Measurements from ENCODE around the gene BTBD16. TPM values are rescaled to one million over a fixed set of nuclear protein-coding genes. Genes with fewer than 3 reads are reported as not detected.

BTBD16 gene
- total RNA-seq, 4 donors from 2014 or later, result not detected

GRCh38 chr10:122374859-122375678 lies 104.0 kb downstream of the BTBD16 start:
- 0% methylated on average over 2 to 32 of the region's 89 CpGs for WGBS, 2 donors (ENCODE audit: low coverage in 1 of 2)
- intact Hi-C loops (cut with DNase I; ENCODE audit: low total_unique reads), result no loop called here
- TF ChIP-seq EP300 (IDR thresholded peaks at IDR 0.05; ENCODE audit: low read depth) (no peak), CTCF (IDR thresholded peaks at IDR 0.05) (no peak), POLR2AphosphoS5 (IDR thresholded peaks at IDR 0.05) (peak in 2 of 3 donors; percentile 24 to 54), POLR2A (IDR thresholded peaks at IDR 0.05) (peak; percentile 46)
- in situ Hi-C loops (cut with MboI; ENCODE audit: low pct_ligation_motif_present in 1 of 4, low pct_unique_long_range_greater_than_20kb in 1 of 4, low sequenced_read_pairs in 3 of 4), result no loop called here
- Histone ChIP-seq H3K27me3 (no peaks in the 10 kb centered on the region), H3K4me1 (peaks cover 14 to 27% (median 21%) of the 10 kb centered on the region in 4 donors), H3K4me3 (peak overlapping the region; percentile 68 to 97 (median 74)), H3K36me3 (no peaks in the 10 kb centered on the region), H3K9me3 (no peaks in the 10 kb centered on the region), H3K27ac (peak overlapping the region; percentile 97 to 100 (median 98))
- DNase-seq, result peak; percentile 71

- H3K36me3 ChIP-seq, result no peaks in the 10 kb centered on the region
- no peak for TF ChIP-seq EP300 (IDR thresholded peaks at IDR 0.05; ENCODE audit: low read depth)
- no peak for TF ChIP-seq POLR2AphosphoS5 (IDR thresholded peaks at IDR 0.05)
- TF ChIP-seq POLR2A (IDR thresholded peaks at IDR 0.05), result no peak
- TF ChIP-seq CTCF (IDR thresholded peaks at IDR 0.05), result no peak
- H3K9me3 ChIP-seq, result no peaks in the 10 kb centered on the region
- H3K27me3 ChIP-seq, result no peaks in the 10 kb centered on the region
- H3K4me3 ChIP-seq, result peak overlapping the region; percentile 68 to 97 (median 74)
- intact Hi-C loops (cut with DNase I; ENCODE audit: low total_unique reads), result no loop called here
- peak overlapping the region; percentile 97 to 100 (median 98) for H3K27ac ChIP-seq
- no peak for DNase-seq
- 1 to 2% methylated on average over 7 of the region's 7 CpGs for WGBS, 2 donors (ENCODE audit: low coverage in 1 of 2)
- in situ Hi-C loops (cut with MboI; ENCODE audit: low pct_ligation_motif_present in 1 of 4, low pct_unique_long_range_greater_than_20kb in 1 of 4, low sequenced_read_pairs in 3 of 4), result no loop called here
- H3K4me1 ChIP-seq, result peaks cover 14 to 27% (median 21%) of the 10 kb centered on the region in 4 donors
Observed at GRCh38 chr10:122375679-122376160, 104.6 kb downstream of the BTBD16 start.

- no peaks in the 10 kb centered on the region for H3K27me3 ChIP-seq
- intact Hi-C loops (cut with DNase I; ENCODE audit: low total_unique reads), result no loop called here
- TF ChIP-seq POLR2AphosphoS5 (IDR thresholded peaks at IDR 0.05), result no peak
- no peak for TF ChIP-seq POLR2A (IDR thresholded peaks at IDR 0.05)
- no peak for TF ChIP-seq EP300 (IDR thresholded peaks at IDR 0.05; ENCODE audit: low read depth)
- no peak for TF ChIP-seq CTCF (IDR thresholded peaks at IDR 0.05)
- WGBS, 2 donors (ENCODE audit: low coverage in 1 of 2), result 86 to 89% methylated on average over 11 of the region's 11 CpGs
- H3K4me3 ChIP-seq, result peak overlapping the region in 1 of 4 donors; percentile 74
- H3K27ac ChIP-seq, result no peak overlapping the region
- no peaks in the 10 kb centered on the region for H3K9me3 ChIP-seq
- no peaks in the 10 kb centered on the region for H3K36me3 ChIP-seq
- H3K4me1 ChIP-seq, result peaks cover 14 to 27% (median 21%) of the 10 kb centered on the region in 4 donors
- in situ Hi-C loops (cut with MboI; ENCODE audit: low pct_ligation_motif_present in 1 of 4, low pct_unique_long_range_greater_than_20kb in 1 of 4, low sequenced_read_pairs in 3 of 4), result no loop called here
- no peak for DNase-seq
Observed at GRCh38 chr10:122376364-122376961, 105.4 kb downstream of the BTBD16 start.

GRCh38 chr10:122379041-122379440 lies 107.9 kb downstream of the BTBD16 start:
- in situ Hi-C loops (cut with MboI; ENCODE audit: low pct_ligation_motif_present in 1 of 4, low pct_unique_long_range_greater_than_20kb in 1 of 4, low sequenced_read_pairs in 3 of 4) (no loop called here), intact Hi-C loops (cut with DNase I; ENCODE audit: low total_unique reads) (no loop called here)
- 87 to 97% methylated on average over 3 to 5 of the region's 5 CpGs for WGBS, 2 donors (ENCODE audit: low coverage in 1 of 2)
- no peak overlapping the region for H3K4me3 ChIP-seq
- DNase-seq, result no peak
- H3K27me3 ChIP-seq, result no peaks in the 10 kb centered on the region
- H3K4me1 ChIP-seq, result peaks cover 3 to 18% (median 11%) of the 10 kb centered on the region in 4 donors
- no peaks in the 10 kb centered on the region for H3K36me3 ChIP-seq
- H3K9me3 ChIP-seq, result no peaks in the 10 kb centered on the region
- no peak overlapping the region for H3K27ac ChIP-seq
- TF ChIP-seq POLR2A (IDR thresholded peaks at IDR 0.05) (no peak), CTCF (IDR thresholded peaks at IDR 0.05) (no peak), EP300 (IDR thresholded peaks at IDR 0.05; ENCODE audit: low read depth) (no peak), POLR2AphosphoS5 (IDR thresholded peaks at IDR 0.05) (no peak)

Measured in transverse colon (tissue), 4 donors.